Endothelial cell of umbilical vein (primary cell): ENCODE data around the gene AURKA. TPM values are rescaled to one million over a fixed set of nuclear protein-coding genes. Genes with fewer than 3 reads are reported as not detected.

ENCODE experiments used
- BruUV-seq: library from RNA; stranded (reverse); fragments of 400-500 nt; replicated peaks from 2 replicates; lab custom pipeline; 2021; lab: Mats Ljungman, UMichigan
- CTCF ChIA-PET: fragments of 300-600, 350-600 bp; sonication (Branson Sonifier 250); formaldehyde crosslinking; loops from one replicate; lab custom pipeline; 2021; ENCODE audit warnings: antibody characterized with exemption, inconsistent platforms; lab: Charles Lee
- POLR2A ChIA-PET: fragments of 300-600, 350-600 bp; sonication (Branson Sonifier 250); formaldehyde crosslinking; loops from one replicate; lab custom pipeline; 2021; ENCODE audit warnings: antibody characterized with exemption, inconsistent platforms; lab: Charles Lee
- DNase-seq: peaks from one replicate; pipeline ENCODE4 v3.0.0-alpha.2; 2011; ENCODE audit warnings: low read depth, low spot score
- FAIRE-seq: peaks from 2 replicates; lab custom pipeline; 2011; peaks lifted over from hg19 to GRCh38; lab: Jason Lieb, UNC
- H2AFZ ChIP-seq: 2 replicates; pipeline ENCODE4 v1.6.0; 2012; ENCODE audit warnings: low read depth, low read length, control low read depth, inconsistent platforms
- H3K27ac ChIP-seq: 2 replicates; pipeline ENCODE4 v1.5.1; 2011; ENCODE audit warnings: low read depth, mild to moderate bottlenecking, control low read depth, low read length, moderate library complexity; ENCODE audit not compliant: insufficient read depth
- H3K27me3 ChIP-seq, 2 experiments: 2 replicates each; pipeline versions ENCODE4 v1.6.0 to v1.6.1; 2011; ENCODE audit warnings: low read length in 2 of 2, mixed read lengths in 1 of 2; ENCODE audit not compliant: control insufficient read depth in 2 of 2, insufficient read depth in 2 of 2
- H3K36me3 ChIP-seq, 2 experiments: 2 replicates in 1 of 2; 3 replicates in 1 of 2; pipeline ENCODE4 v1.5.1; 2011; ENCODE audit warnings: low read length in 2 of 2, mild to moderate bottlenecking in 1 of 2, moderate library complexity in 1 of 2; ENCODE audit not compliant: control insufficient read depth in 2 of 2, insufficient read depth in 2 of 2; ENCODE audit errors: extremely low read depth in 1 of 2
- H3K4me1 ChIP-seq: 3 replicates; pipeline ENCODE4 v1.5.1; 2011; ENCODE audit warnings: mild to moderate bottlenecking, low read length; ENCODE audit not compliant: control insufficient read depth, insufficient read depth; ENCODE audit errors: extremely low read depth
- H3K4me2 ChIP-seq: 2 replicates; pipeline ENCODE4 v1.6.1; 2011; ENCODE audit warnings: low read length, control low read depth, mixed read lengths; ENCODE audit not compliant: insufficient read depth
- H3K4me3 ChIP-seq, 3 experiments: fragments of 200-600 bp in 1 of 3; sonication (generic), shearing (Covaris generic) in 1 of 3; replicated peaks in 1 of 3; 2 replicates each; pipeline ENCODE4 v1.5.1; 2011 to 2016; ENCODE audit warnings: control low read depth in 3 of 3, low read length in 3 of 3, mild to moderate bottlenecking in 2 of 3, inconsistent platforms in 1 of 3, low read depth in 1 of 3, moderate library complexity in 1 of 3; ENCODE audit not compliant: insufficient read depth in 1 of 3
- H3K79me2 ChIP-seq: 2 replicates; pipeline ENCODE4 v1.6.0; 2012; ENCODE audit warnings: low read length, inconsistent platforms; ENCODE audit not compliant: control insufficient read depth, insufficient read depth
- H3K9ac ChIP-seq: replicated peaks from 2 replicates; pipeline ENCODE3; 2011; ENCODE audit warnings: low read length, control low read depth; ENCODE audit not compliant: insufficient read depth; ENCODE audit errors: extremely low read depth
- H3K9me1 ChIP-seq: replicated peaks from 3 replicates; pipeline ENCODE4 v1.6.0; 2011; ENCODE audit warnings: mild to moderate bottlenecking, low read length; ENCODE audit not compliant: control insufficient read depth, insufficient read depth; ENCODE audit errors: extremely low read depth
- H3K9me3 ChIP-seq: replicated peaks from 2 replicates; pipeline ENCODE4 v1.5.1; 2012; ENCODE audit warnings: low read length, inconsistent platforms; ENCODE audit not compliant: control insufficient read depth, insufficient read depth
- H4K20me1 ChIP-seq: replicated peaks from 2 replicates; pipeline ENCODE3; 2011; ENCODE audit warnings: mild to moderate bottlenecking, low read length; ENCODE audit not compliant: control insufficient read depth, insufficient read depth; ENCODE audit errors: extremely low read depth
- EZH2 ChIP-seq: IDR thresholded peaks from 2 replicates; pipeline ENCODE4 v1.6.1; 2012; ENCODE audit warnings: borderline replicate concordance, low read depth, mild to moderate bottlenecking, moderate library complexity, low read length, inconsistent platforms; ENCODE audit not compliant: severe bottlenecking
- GATA2 ChIP-seq: IDR thresholded peaks from 2 replicates; pipeline ENCODE4 v1.7.0; 2011; ENCODE audit warnings: low read depth, mild to moderate bottlenecking, moderate library complexity, mixed read lengths, low read length; ENCODE audit not compliant: insufficient read length, insufficient read depth
- MYC ChIP-seq: IDR thresholded peaks from one replicate; pipeline ENCODE4 v1.6.1; 2011; ENCODE audit warnings: mild to moderate bottlenecking, low read depth, low read length
- POLR2AphosphoS5 ChIP-seq: IDR thresholded peaks from 2 replicates; pipeline ENCODE4 v1.6.1; 2012; ENCODE audit warnings: low read depth, mild to moderate bottlenecking, control low read depth, low read length, moderate library complexity; ENCODE audit not compliant: insufficient read depth
- dilution Hi-C: fragments of 300-500 bp; cut with MboI; formaldehyde crosslinking; loops from one replicate; pipeline ENCODE4 v1.15.0; 2019; ENCODE audit warnings: low sequenced_read_pairs; ENCODE audit not compliant: extremely low pct_ligation_motif_present
- intact Hi-C: fragments of 100-400 bp; cut with micrococcal nuclease; formaldehyde crosslinking; loops from one replicate; pipeline ENCODE4 v1.10.0; 2022
- polyA plus RNA-seq, 4 experiments: library from polyadenylated mRNA; depleted of rRNA in 3 of 4; stranded (reverse) in 3 of 4; unstranded in 1 of 4; fragments of >200 nt; gene quantifications; 2 replicates each; pipeline versions ENCODE4 v1.2.1 to v1.2.3, GENCODE V29; 2011 to 2012; ENCODE audit warnings: missing spikeins in 1 of 4
- total RNA-seq: library from RNA; stranded (reverse); gene quantifications from 2 replicates; pipeline ENCODE4 v1.2.3, GENCODE V29; 2021
- TF ChIP-seq, protein P1 (sequence below), 2 donors: IDR thresholded peaks; 1 replicate in 1 of 2; 2 replicates in 1 of 2; pipeline ENCODE4 v1.5.1; 2011; ENCODE audit warnings: low read length in 2 of 2, mild to moderate bottlenecking in 2 of 2, moderate library complexity in 2 of 2, control low read depth in 1 of 2, inconsistent platforms in 1 of 2, low read depth in 1 of 2; ENCODE audit not compliant: insufficient read depth in 1 of 2; ENCODE audit errors: extremely low read depth in 1 of 2

The AURKA gene
- total and polyA plus RNA-seq, 2 donors (not counting 3 experiments of a cell fraction or from before 2014, with no cell fraction given), result 33.1 to 56.9 TPM

DNA sequence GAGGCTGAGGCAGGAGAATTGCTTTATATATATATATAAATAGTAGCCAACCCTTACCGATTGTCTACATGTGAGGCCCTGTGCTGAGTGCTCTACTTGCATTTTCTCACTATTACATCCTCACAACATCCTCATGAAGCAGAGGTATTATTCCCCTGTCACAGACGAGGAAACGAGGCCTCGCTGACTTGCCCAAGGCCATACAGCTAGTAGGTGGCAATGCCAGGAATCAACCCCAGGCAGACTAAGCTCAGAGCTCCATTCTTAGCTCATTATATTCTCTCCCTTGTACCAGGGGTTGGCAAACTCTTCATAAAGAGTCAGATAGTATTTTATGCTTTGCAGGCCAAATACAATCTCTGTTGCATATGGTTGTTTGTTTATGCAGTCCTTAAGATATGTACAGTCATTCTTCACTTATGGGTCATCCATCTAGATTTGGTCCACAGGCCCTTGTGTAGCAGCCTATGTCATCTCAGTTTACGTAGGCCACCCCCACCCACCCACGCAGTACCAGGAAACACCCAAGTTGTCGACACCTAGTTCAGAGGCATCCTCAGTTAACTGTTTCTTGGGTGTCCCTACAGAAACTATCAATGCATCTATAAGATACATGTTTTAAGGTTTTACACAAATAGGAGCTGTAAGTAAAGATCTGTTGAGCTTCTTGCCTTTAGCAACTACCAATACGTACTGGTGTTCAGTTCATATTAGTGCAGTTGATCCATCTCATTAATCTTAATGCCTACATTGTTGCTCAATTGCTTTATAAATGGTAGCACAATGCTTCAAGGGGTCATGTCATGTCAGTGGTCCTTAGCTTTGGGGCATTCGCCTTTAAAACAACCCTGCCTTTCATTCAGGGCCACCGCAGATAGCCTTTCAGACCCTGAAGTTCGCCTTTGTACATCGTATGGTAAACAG, 23.1 kb upstream of the AURKA start:
- TF ChIP-seq POLR2AphosphoS5, result no peak
- TF ChIP-seq GATA2, result no peak
- no peak for TF ChIP-seq MYC
- TF ChIP-seq, protein P1, sequence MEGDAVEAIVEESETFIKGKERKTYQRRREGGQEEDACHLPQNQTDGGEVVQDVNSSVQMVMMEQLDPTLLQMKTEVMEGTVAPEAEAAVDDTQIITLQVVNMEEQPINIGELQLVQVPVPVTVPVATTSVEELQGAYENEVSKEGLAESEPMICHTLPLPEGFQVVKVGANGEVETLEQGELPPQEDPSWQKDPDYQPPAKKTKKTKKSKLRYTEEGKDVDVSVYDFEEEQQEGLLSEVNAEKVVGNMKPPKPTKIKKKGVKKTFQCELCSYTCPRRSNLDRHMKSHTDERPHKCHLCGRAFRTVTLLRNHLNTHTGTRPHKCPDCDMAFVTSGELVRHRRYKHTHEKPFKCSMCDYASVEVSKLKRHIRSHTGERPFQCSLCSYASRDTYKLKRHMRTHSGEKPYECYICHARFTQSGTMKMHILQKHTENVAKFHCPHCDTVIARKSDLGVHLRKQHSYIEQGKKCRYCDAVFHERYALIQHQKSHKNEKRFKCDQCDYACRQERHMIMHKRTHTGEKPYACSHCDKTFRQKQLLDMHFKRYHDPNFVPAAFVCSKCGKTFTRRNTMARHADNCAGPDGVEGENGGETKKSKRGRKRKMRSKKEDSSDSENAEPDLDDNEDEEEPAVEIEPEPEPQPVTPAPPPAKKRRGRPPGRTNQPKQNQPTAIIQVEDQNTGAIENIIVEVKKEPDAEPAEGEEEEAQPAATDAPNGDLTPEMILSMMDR (IDR thresholded peaks at IDR 0.05; ENCODE audit: extremely low read depth in 1 of 2, insufficient read depth in 1 of 2, low read depth in 1 of 2, low read length in 2 of 2), result no peak
- no peak for TF ChIP-seq EZH2
- intact Hi-C loops (no loop called here), dilution Hi-C loops (no loop called here)
- no peak overlapping the region for H2AFZ ChIP-seq
- H3K36me3 ChIP-seq, result no peaks in the 10 kb centered on the region
- POLR2A ChIA-PET, result no interaction called here
- FAIRE-seq (no peak), DNase-seq (no peak)
- H3K79me2 ChIP-seq, result no peaks in the 10 kb centered on the region
- CTCF ChIA-PET, result no interaction called here
- H3K9ac ChIP-seq, result no peak overlapping the region
- peaks cover 21% of the 10 kb centered on the region for H3K4me1 ChIP-seq
- BruUV-seq, result no TSS peak
- no peaks in the 10 kb centered on the region for H3K27me3 ChIP-seq
- H3K9me3 ChIP-seq, result no peaks in the 10 kb centered on the region
- no peak overlapping the region for H3K27ac ChIP-seq
- no peaks in the 10 kb centered on the region for H4K20me1 ChIP-seq
- H3K4me2 ChIP-seq, result no peak overlapping the region
- no peaks in the 10 kb centered on the region for H3K9me1 ChIP-seq
- no peak overlapping the region for H3K4me3 ChIP-seq
